Hematopoietic multipotent progenitor cell treated with erythropoietin and hydrocortisone succinate and interleukin-3 and kit ligand, for 4 days (in vitro differentiated cells): ENCODE measurements around the gene AGXT.

ENCODE experiments used
- DNase-seq: peaks from one replicate; pipeline ENCODE4 v3.0.0-alpha.2; 2015

The AGXT gene

GRCh38 chr2:240868286-240869108 is at the start of gene AGXT:
TSS of gene AGXT (plus strand) at chr2:240868824. CDS start at chr2:240868866, 42 bp downstream.
- peak; percentile 36 for DNase-seq

GRCh38 chr2:240819126-240819857 is 49.3 kb upstream of the AGXT start:
- DNase-seq = no peak

- peak; percentile 20 for DNase-seq
Observed at GRCh38 chr2:240819858-240820606, 48.6 kb upstream of the AGXT start, which contains the start of gene KIF1A. TSS of gene KIF1A (minus strand) at chr2:240820219. CDS start at chr2:240797752, 22,467 bp downstream.

GRCh38 chr2:240820607-240821428 is 47.8 kb upstream of the AGXT start:
- no peak for DNase-seq

DNA sequence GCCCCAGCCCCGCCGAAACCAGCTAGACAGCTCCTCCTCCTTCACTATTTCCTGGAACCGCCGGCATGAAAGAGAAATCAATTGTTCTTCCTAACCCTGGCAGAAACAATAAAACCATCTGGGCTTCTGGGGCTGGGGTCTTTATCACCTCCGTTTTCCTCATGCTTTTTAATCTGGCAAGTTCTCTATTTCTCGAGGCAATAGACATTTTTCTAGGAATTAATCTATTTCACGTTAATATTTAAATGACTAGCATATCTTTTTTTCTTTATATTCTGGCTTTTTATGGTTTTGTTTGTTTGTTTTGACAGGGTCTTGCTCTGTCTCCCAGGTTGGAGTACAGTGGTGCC is 47.2 kb upstream of the AGXT start:
- no peak for DNase-seq

DNA sequence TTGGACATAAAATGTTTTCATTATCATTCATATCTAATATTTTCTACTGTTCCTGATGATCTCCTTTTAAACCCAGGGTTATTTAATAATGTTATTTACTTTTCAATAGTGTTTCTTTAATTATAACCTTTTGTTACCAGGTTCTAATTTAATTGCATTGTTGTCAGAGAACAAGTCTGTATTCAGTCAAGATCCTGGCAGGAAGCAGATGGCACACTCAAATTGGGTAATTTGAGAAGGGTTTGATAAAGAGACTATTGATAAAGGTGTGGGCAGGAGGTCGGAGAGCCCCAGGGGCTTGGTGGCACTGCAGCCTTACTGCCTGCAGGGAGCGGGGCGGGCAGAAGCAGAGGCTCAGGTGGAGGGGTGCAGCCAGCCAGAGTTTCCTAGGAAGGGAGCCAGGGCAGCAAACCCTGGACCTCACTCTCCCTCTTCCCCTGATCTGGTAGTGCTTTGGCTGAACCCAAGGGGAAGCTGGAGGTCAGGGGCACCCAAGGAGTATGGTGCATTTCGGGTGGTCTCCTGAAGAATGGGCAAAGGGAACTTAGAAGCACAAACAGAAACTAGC is 46.3 kb upstream of the AGXT start:
- no peak for DNase-seq

DNA sequence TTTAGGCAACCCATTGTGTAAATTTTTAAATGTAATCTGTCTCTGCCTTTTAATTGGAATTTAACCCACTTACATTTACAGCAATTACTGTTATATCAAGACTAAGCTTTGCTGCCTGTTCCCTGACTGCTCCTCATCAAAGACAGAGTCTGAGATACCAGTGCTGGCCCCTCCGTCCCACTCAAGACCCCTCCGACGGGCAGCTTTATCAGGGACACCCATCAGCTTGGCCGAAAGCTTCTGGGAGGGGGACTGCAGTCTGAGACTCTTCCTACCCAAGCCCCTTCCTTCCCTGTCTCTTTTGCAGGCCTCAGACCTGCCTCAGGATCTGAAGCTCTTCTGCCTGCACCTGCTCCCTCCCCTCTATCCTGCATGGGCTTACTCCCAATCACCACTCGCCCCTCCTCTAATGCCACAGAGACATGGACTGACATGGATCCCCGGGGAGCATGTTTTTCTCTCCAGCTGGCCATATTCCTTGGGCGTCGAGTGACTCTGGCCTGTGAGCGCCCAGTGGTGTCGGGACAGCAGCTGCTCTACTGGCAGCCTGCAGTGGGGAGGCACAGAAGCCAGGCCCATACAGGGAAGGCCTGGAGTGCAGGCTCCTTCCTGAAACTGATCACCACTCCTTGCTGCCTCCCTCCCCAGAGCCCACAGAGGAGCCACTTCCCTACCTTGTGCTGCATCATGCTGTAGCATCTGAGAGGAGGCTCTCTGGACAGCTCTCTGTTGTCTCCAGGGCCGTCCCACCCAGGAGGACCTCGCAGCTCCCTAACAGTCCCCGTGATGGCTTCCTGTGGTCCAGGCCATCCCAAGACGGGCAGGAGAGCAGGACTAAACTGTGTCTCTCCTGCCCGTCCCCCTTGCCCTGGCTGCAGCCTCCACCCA is 44.9 kb upstream of the AGXT start:
- DNase-seq = no peak

- no peak for DNase-seq
Observed at GRCh38 chr2:240825476-240825875, 43.1 kb upstream of the AGXT start.

DNA sequence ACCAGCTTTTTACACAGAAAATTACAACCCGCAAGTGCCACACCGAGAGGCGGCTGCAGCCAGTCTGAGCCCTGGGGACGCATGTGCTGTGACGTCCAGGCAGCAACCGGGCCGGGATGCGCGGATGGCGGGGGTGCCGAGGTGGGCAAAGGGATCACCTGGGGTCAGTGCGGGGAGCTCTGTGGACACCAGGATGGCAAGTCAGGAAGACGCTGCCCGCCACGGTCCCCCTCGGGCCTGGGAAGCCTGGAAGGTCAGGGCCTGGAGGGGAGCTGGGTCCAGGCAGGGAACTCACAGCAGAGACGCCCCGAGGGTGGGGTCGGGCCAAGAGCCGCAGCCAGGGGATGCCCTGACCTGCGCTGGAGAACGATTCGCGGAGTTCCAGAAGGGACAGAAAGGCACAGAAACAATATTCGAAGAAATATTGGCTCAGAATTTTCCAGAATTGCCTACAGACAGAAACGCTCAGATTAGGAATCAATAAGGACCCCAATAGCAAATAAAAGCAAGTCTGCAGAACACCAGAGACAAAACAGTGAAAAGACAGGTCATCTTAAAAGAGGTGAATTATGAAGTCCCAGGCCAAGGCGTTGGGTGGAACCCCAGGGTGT is 36.9 kb upstream of the AGXT start:
- no peak for DNase-seq

GRCh38 chr2:240832205-240832727 is 36.4 kb upstream of the AGXT start:
- DNase-seq = peak; percentile 98

- DNase-seq = no peak
Observed at GRCh38 chr2:240832921-240833494, 35.6 kb upstream of the AGXT start.

- DNase-seq = no peak
Observed at GRCh38 chr2:240833724-240834285, 34.8 kb upstream of the AGXT start.

- no peak for DNase-seq
Observed at GRCh38 chr2:240834377-240834975, 34.1 kb upstream of the AGXT start.

DNA sequence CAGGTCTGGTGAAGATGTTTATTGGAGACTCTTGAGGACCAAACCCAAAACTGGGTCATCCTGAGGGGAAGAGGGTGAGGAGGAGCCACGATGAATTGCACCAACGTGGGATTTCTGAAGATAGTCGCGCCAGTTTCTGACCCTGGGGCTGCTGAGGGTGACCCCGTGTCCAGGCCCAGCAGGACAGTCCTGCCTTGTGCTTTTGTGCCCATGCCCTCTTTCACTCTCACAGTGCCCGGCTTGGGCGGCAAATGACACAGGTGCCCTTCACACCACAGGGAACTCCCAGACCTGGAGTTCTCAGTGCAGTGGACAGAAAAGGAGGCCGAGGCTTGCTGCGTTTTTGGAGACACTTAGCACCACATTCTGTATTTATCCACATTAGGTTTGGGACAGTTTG is 33.1 kb upstream of the AGXT start:
- DNase-seq = no peak

DNA sequence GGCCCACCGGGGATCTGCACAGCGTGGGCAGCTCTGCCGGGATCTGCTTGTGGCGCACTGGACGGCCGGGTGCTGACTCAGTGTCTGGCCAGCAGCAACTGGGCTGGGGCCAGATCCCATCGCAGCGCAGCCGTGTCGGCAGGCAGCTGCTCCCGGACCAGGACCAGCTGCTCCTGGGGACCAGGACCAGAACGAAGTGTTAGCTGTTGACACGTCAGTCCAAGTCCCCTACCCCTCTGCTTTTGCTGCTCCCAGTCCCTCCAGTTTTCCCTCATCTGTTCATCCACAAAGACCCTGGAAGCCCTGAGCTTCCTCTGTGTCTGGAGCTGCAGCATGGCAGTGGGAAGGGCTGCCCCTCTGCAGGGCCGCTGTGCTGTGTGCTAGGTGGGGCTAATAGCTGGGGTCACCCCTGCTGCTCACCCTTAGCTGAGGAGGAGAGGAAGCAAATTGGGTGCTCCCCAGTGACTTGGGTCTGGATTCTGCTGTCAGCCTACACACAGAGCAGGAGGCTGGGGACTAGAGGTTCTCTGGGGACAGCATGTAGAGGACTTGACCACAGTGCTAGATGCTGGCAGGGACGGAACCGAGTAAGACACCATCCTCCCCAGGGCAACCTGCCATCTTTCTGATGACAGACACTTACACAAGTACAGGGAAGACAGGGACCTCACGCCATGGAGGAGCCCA is 31.7 kb upstream of the AGXT start:
- no peak for DNase-seq

GRCh38 chr2:240837621-240838020 is 31.0 kb upstream of the AGXT start:
- no peak for DNase-seq

- no peak for DNase-seq
Observed at GRCh38 chr2:240839152-240840143, 29.2 kb upstream of the AGXT start.
